Body of pancreas (tissue), 4 donors: Measurements from ENCODE around the gene SPIN2B. TPM values are rescaled to one million over a fixed set of nuclear protein-coding genes. Genes with fewer than 3 reads are reported as not detected.
"Not testable (repeated sequence)": the region's sequence is repeated elsewhere in the genome, so short reads cannot be mapped to it uniquely, and the experiment has no call there.

ENCODE experiments used
- ATAC-seq: fragments of 150-250 bp; one replicate; pipeline ENCODE4 v1.9.1; 2016
- DNase-seq, 4 donors: peaks; one replicate each; pipeline ENCODE4 v3.0.0-alpha.2; 2019
- H3K27ac ChIP-seq, 4 donors: fragments of 200-600 bp; sonication (generic); 1 replicate in 3 of 4; 2 replicates in 1 of 4; pipeline versions ENCODE4 v1.5.1 to v1.6.1; 2016 to 2019; ENCODE audit warnings: mild to moderate bottlenecking in 1 of 4, mixed read lengths in 1 of 4, moderate library complexity in 1 of 4
- H3K27me3 ChIP-seq, 2 donors: fragments of 200-600 bp; sonication (generic); one replicate each; pipeline ENCODE4 v1.6.0; 2016; ENCODE audit warnings: mild to moderate bottlenecking in 1 of 2
- H3K36me3 ChIP-seq, 2 donors: fragments of 200-600 bp; sonication (generic); replicated peaks in 1 of 2; 2 replicates each; pipeline ENCODE4 v1.5.1; 2016; ENCODE audit warnings: low read depth in 2 of 2; ENCODE audit not compliant: insufficient read depth in 1 of 2
- H3K4me1 ChIP-seq: fragments of 200-600 bp; sonication (generic); one replicate; pipeline ENCODE4 v1.6.0; 2016
- H3K4me3 ChIP-seq, 2 donors: fragments of 200-600 bp; sonication (generic); 1 replicate in 1 of 2; 2 replicates in 1 of 2; pipeline ENCODE4 v1.5.1; 2016 to 2019
- H3K9me3 ChIP-seq, 3 donors: fragments of 200-600 bp; sonication (generic); 1 replicate in 2 of 3; 2 replicates in 1 of 3; pipeline ENCODE4 v1.5.1; 2016
- POLR2A ChIP-seq, 3 donors: fragments of 450-650 bp; IDR thresholded peaks; one replicate each; pipeline ENCODE4 v1.6.1; 2016; ENCODE audit warnings: antibody characterized with exemption in 3 of 3, mild to moderate bottlenecking in 2 of 3
- WGBS, 2 donors: methylation state at CpG; one replicate each; pipeline ENCODE4 v1.1.5; 2017; 5-methylcytosine and 5-hydroxymethylcytosine counted together
- intact Hi-C: fragments of 100-400 bp; cut with DNase I; formaldehyde crosslinking; loops from one replicate; pipeline ENCODE4 v1.15.1; 2023
- total RNA-seq, 2 donors: library from RNA; depleted of rRNA; stranded (reverse); fragments of >200 nt; gene quantifications; one replicate each; pipeline ENCODE4 v1.1.0, GENCODE V29; 2016
- TF ChIP-seq, protein P1 (sequence below), 7 experiments: fragments of 450-650 bp in 4 of 7; fragments of 200-600 bp in 3 of 7; sonication (generic) in 3 of 7; IDR thresholded peaks; one replicate each; pipeline ENCODE4 v1.5.1; 2016 to 2019; ENCODE audit warnings: antibody characterized with exemption in 7 of 7

Gene SPIN2B
- total RNA-seq, 2 donors from 2014 or later, result 0.52 to 1.3 TPM

DNA sequence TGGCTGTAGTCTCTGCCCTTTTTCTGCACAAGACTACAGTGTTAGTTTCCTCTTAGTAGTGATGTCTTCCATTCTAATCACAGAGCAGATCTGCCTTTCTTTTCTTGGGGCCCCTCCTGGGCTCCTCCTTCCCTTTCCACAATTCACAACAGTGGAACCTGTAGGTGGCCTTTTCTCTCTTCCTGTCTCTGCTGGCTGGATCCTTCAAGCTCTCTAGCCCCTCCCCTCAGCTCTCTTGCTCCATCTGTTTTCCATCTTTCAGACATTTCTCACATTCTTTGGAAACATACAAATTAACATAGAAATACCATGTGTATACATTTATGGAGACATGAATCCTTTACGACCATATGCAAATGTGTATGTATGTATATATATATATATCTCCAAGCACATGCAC, 16.2 kb upstream of the SPIN2B start:
- Histone ChIP-seq H3K9me3 (no peaks in the 10 kb centered on the region), H3K27me3 (no peaks in the 10 kb centered on the region), H3K4me3 (no peak overlapping the region), H3K4me1 (no peaks in the 10 kb centered on the region), H3K27ac (no peak overlapping the region), H3K36me3 (no peaks in the 10 kb centered on the region)
- ATAC-seq (no peak), DNase-seq (no peak)
- 50 to 61% methylated on average over 1 of the region's 1 CpG for WGBS, 2 donors
- intact Hi-C loops, result no loop called here
- TF ChIP-seq, protein P1, sequence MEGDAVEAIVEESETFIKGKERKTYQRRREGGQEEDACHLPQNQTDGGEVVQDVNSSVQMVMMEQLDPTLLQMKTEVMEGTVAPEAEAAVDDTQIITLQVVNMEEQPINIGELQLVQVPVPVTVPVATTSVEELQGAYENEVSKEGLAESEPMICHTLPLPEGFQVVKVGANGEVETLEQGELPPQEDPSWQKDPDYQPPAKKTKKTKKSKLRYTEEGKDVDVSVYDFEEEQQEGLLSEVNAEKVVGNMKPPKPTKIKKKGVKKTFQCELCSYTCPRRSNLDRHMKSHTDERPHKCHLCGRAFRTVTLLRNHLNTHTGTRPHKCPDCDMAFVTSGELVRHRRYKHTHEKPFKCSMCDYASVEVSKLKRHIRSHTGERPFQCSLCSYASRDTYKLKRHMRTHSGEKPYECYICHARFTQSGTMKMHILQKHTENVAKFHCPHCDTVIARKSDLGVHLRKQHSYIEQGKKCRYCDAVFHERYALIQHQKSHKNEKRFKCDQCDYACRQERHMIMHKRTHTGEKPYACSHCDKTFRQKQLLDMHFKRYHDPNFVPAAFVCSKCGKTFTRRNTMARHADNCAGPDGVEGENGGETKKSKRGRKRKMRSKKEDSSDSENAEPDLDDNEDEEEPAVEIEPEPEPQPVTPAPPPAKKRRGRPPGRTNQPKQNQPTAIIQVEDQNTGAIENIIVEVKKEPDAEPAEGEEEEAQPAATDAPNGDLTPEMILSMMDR (IDR thresholded peaks at IDR 0.05), result no peak
- no peak for TF ChIP-seq POLR2A (IDR thresholded peaks at IDR 0.05)

- H3K4me1 ChIP-seq, H3K27ac ChIP-seq, H3K9me3 ChIP-seq, H3K27me3 ChIP-seq, intact Hi-C loops, H3K4me3 ChIP-seq, H3K36me3 ChIP-seq: not testable (repeated sequence)
- ATAC-seq (peak; percentile 12), DNase-seq (peak in 1 of 4 donors; percentile 13)
- WGBS, 2 donors, result 11 to 40% methylated on average over 16 to 23 of the region's 27 CpGs
Measured at GRCh38 chrX:57137073-57137472, 15.7 kb upstream of the SPIN2B start, which contains the start of gene SPIN2A. TSS of gene SPIN2A (minus strand) at chrX:57137397. CDS start at chrX:57136597, 800 bp downstream.

- H3K36me3 ChIP-seq, H3K4me3 ChIP-seq, H3K27ac ChIP-seq, ATAC-seq, H3K9me3 ChIP-seq, intact Hi-C loops, H3K4me1 ChIP-seq, DNase-seq, H3K27me3 ChIP-seq: not testable (repeated sequence)
- WGBS, 2 donors, result 40 to 78% methylated on average over 1 of the region's 3 CpGs
Measured at GRCh38 chrX:57136589-57136988, 15.2 kb upstream of the SPIN2B start.

GRCh38 chrX:57135287-57135686, 13.9 kb upstream of the SPIN2B start:
- Histone ChIP-seq H3K4me3 (no peak overlapping the region), H3K27ac (no peak overlapping the region), H3K4me1 (no peaks in the 10 kb centered on the region), H3K27me3 (no peaks in the 10 kb centered on the region), H3K9me3 (no peaks in the 10 kb centered on the region), H3K36me3 (no peaks in the 10 kb centered on the region)
- no peak for ATAC-seq
- DNase-seq, result no peak
- intact Hi-C loops, result no loop called here
- no peak for TF ChIP-seq POLR2A (IDR thresholded peaks at IDR 0.05)
- TF ChIP-seq, protein P1 (IDR thresholded peaks at IDR 0.05), result no peak
- 83 to 97% methylated on average over 3 of the region's 3 CpGs for WGBS, 2 donors

GRCh38 chrX:57134702-57135101, 13.4 kb upstream of the SPIN2B start:
- intact Hi-C loops, result no loop called here
- H3K9me3 ChIP-seq, result no peaks in the 10 kb centered on the region
- ATAC-seq (no peak), DNase-seq (no peak)
- H3K36me3 ChIP-seq, result no peaks in the 10 kb centered on the region
- H3K4me1 ChIP-seq, result no peaks in the 10 kb centered on the region
- no peak overlapping the region for H3K4me3 ChIP-seq
- WGBS, 2 donors, result 96 to 100% methylated on average over 2 to 3 of the region's 3 CpGs
- H3K27ac ChIP-seq, result no peak overlapping the region
- TF ChIP-seq, protein P1 (IDR thresholded peaks at IDR 0.05), result no peak
- TF ChIP-seq POLR2A (IDR thresholded peaks at IDR 0.05), result no peak
- H3K27me3 ChIP-seq, result no peaks in the 10 kb centered on the region

DNA sequence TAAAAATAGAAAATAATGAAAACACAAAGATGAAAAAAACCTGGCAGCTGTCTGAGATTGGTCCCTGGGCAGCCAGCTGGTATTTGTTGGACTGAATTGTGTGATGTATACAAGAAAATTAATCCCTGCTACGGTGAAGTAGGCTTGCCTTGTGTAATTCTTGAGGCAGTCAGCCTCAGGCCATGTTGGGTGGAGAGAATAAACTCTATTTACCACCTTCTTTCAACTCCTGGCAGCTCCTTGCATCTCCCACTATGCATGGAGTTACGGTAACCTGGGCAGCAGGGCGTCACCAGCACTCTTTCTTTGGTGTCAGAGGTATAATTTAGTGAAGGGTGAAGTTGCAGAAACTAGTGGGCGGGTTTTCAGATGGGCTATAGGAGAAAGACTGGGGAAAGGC, 12.4 kb upstream of the SPIN2B start:
- no peak overlapping the region for H3K4me3 ChIP-seq
- ATAC-seq (no peak), DNase-seq (no peak)
- 96 to 100% methylated on average over 4 of the region's 4 CpGs for WGBS, 2 donors
- no peaks in the 10 kb centered on the region for H3K36me3 ChIP-seq
- no peaks in the 10 kb centered on the region for H3K27me3 ChIP-seq
- no peaks in the 10 kb centered on the region for H3K9me3 ChIP-seq
- no peak overlapping the region for H3K27ac ChIP-seq
- intact Hi-C loops, result no loop called here
- no peaks in the 10 kb centered on the region for H3K4me1 ChIP-seq
- TF ChIP-seq POLR2A (IDR thresholded peaks at IDR 0.05), result no peak
- TF ChIP-seq, protein P1 (IDR thresholded peaks at IDR 0.05), result no peak

DNA sequence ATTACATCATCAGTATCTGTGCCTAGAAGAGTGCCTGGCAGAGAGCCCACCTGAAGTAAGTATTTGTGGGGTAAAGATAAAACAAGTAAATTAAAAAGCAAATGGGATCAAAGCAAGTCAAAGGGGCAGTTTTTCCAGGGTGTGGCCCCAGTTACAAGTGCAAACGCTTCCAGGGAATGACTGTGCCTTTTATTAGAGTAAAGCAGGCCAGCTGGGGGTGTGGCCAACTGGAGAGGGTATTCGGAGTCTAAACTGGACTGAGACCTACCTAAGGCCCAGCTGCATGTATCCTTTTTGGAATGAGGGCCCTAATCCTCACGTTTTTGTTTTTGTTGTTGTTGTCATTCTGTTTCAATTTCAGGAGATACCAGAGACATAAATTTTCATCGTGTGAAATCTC, 11.9 kb upstream of the SPIN2B start:
- H3K4me3 ChIP-seq, H3K4me1 ChIP-seq, ATAC-seq, H3K27me3 ChIP-seq, H3K9me3 ChIP-seq, H3K36me3 ChIP-seq, H3K27ac ChIP-seq, DNase-seq, intact Hi-C loops: not testable (repeated sequence)
- WGBS, 2 donors, result 62 to 75% methylated on average over 4 of the region's 4 CpGs
